HG02763 (cell line): ENCODE measurements around the gene PRKCI.
"Not testable (repeated sequence)": the region's sequence is repeated elsewhere in the genome, so short reads cannot be mapped to it uniquely, and the experiment has no call there.

ENCODE experiments used
- ATAC-seq: cut with Tn5 transposase; IDR thresholded peaks from one replicate; pipeline ENCODE4 v1.9.1; 2021; ENCODE audit warnings: mild to moderate bottlenecking, moderate library complexity; ENCODE audit not compliant: unreplicated experiment

Gene PRKCI

DNA sequence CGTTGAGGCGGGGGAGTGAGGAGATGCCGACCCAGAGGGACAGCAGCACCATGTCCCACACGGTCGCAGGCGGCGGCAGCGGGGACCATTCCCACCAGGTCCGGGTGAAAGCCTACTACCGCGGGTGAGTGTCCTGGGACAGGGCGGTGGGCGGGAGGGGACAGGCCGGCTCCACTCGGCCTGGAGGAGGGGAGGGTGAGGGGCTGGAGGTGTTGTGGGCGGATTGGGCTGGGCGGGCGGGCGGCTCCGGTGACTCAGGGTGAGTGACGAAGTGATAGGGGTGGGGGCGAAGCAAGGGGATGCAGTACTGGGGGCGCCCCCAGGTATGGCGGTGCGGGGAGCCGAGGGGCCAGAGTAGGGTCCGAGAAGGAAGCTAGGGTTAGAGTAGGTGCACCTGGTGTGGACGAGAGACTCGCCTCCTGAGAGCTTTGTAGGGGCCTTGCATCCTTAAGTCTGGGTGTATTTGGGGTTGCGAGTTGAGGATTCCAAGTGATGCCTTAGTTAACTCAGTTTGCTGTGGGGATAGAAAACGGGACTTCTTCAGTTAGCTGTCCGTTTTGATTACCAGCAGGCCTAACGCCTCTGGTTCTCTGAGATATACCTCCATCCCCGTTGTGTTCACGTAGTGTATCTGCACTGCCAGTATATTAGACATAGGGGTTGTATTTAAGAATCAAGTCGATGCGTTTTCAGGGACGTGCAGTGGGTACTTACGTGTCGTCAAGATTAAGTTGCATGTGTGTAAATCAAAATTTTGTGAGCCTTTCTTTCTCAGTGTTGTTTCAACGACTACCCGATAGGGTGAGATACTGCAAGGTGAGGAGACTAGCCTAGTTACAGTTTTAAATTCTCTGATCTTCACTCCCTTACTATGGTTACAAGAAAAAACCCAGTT is 670 bp downstream of the PRKCI start:
- ATAC-seq, result peak; percentile 14

- ATAC-seq, result no peak
Observed at GRCh38 chr3:170225166-170225565, 2.9 kb downstream of the PRKCI start.

DNA sequence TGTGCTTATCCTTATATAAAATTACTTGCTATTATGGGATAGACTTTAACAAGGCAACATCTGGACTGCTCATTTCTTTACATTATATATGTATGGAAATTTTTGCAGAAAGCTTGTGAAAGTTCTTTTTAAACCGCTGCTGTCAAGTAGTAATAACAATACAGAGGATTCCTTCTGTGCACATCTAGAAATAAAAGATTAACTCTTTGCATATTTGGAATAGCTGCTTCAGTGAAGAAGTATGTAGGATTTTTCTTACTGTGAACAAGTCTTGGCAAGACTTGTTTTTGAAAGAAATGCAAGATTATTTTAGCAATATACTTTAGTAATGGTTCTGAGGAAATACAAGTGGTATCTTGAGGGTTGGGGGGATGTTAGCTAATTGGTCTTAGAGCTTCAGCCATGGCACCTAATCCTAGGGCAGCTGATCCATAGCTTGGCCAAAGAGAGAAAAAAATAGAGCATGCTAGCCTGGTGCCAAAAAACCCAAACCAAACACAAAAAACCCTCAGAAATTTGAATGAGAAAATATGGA is 4.3 kb downstream of the PRKCI start:
- no peak for ATAC-seq

GRCh38 chr3:170228093-170228766 is 6.0 kb downstream of the PRKCI start:
- ATAC-seq, result no peak

DNA sequence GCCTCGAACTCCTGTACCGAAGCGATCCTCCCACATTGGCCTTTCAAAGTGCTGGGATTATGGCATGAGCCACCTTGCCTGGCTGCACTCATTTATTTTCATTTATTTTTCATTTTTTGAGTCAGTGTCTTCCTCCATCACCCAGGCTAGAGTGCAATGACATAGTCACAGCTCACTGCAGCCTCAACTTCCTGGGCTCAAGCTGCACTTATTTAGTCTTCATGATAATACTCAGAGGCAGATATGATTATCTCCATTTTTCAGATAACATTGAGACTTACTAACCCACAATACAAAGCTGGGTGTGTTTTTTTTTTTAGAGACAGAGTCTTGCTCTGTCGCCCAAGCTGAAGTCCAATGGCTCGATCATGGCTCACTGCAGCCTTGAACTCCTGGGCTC is 10.0 kb downstream of the PRKCI start:
- ATAC-seq, result no peak

- no peak for ATAC-seq
Observed at GRCh38 chr3:170233530-170233929, 11.3 kb downstream of the PRKCI start.

GRCh38 chr3:170240142-170240541 is 17.9 kb downstream of the PRKCI start:
- ATAC-seq, result no peak

DNA sequence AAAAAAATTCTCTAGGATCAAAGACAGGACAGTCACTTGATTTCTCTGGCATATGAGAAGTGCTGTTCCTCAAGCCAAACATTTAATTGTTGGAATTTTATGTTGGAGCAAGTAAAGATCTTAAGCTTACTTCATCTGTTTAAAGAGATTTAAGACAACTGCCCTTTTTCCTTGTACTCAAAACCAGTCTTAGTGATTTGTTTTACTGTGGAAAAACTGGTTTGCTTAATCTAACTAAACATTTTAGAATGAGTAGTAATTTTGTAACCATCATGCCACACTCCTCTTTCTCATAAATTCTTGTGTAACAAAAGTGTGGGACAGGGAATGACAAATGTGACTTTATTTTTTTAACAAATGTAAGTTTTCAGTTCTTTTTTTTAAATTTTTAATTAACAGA is 18.4 kb downstream of the PRKCI start:
- no peak for ATAC-seq

DNA sequence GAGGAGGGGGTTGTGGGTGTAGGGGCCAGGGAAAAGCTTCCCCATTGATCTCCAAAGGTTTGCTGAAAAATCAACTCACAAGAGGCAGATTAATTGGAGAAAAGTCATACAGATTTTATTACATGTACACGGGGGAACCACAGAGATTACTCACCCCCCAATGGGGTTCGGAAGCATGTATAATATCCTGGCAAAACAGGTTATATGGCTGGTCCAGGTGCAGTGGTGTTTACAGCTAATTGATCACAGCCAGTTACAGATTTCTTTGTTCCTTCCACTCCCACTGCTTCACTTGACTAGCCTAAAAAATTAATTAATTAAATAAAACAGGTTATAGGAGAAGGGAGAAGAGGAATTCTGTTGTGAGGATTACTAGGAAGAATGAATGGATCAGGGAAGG is 22.4 kb downstream of the PRKCI start:
- ATAC-seq, result no peak

DNA sequence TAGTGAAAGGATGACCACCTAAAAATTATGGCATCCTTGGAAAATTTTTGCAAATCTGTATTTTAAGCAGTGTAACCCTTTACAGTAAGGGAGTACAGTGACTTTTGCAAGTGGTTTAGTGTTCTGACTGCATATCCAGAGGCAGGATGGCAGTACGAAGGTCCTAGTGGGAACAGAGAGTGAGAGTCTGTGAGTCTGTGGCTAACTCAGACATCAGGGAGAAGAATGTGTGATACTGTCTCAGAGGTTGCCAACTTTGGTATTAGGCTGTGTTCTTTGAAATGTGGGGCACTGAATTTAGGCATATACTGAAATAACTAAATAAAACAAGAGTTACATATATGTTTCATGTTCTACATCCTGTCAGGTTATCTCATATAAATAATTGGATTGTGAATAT is 25.7 kb downstream of the PRKCI start:
- ATAC-seq, result peak; percentile 31

DNA sequence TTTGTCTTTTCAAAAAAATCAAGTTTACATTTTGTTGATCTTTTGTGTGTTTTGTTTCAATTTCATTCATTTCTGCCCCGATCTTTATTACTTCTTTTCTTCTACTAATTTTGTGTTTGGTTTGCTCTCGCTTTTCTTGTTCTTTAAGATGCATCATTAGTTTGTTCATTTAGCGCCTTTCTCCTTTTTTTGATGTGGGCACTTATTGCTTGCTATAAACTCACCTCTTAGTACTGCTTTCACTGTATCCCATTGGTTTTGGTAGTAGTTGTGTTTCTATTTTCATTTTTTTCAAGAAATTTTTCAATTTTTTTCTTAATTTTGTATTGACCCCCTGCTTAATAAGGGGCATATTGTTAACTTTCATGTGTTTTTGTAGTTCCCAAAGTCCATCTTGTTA is 34.4 kb downstream of the PRKCI start:
- ATAC-seq, result no peak

DNA sequence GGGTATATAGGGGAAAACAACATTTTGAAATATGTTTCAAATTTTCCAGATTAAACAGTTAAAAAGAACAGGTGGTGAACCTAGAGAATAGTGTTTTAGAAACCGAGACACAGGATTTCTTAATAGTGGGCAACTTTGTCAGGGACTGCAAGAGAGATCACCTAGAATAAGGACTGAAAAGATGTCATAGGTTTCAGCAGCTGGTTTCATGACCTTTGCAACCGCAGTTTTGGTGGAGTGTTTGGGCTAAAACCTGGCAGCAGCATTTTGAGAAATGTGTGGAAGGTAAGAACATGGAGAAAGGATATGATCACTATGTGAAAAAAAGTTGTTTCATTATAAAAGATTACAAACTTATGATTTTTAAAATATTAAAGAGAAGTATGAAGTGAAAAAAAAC is 34.9 kb downstream of the PRKCI start:
- peak; percentile 62 for ATAC-seq

DNA sequence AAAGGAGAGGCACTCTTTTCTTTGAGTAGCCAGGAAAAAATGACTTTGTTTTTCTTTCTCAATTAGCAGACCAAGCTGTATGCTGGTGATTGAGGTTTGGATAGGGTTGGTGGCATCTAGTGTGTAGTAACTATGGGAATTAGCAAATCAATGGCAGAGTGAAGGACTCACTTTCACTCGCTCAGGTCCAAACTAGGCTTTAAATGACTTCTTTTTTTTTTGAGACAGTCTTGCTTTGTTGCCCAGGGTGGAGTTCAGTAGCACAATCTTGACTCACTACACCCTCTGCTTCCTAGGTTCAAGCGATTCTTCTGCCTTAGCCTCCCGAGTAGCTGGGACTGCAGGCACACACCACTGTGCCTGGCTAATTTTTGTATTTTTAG is 35.9 kb downstream of the PRKCI start:
- ATAC-seq, result peak; percentile 7

GRCh38 chr3:170259907-170260306 is 37.7 kb downstream of the PRKCI start:
- no peak for ATAC-seq

- ATAC-seq, result no peak
Observed at GRCh38 chr3:170267793-170268192, 45.6 kb downstream of the PRKCI start.

GRCh38 chr3:170269673-170270254 is 47.5 kb downstream of the PRKCI start:
- not testable (repeated sequence) for ATAC-seq

DNA sequence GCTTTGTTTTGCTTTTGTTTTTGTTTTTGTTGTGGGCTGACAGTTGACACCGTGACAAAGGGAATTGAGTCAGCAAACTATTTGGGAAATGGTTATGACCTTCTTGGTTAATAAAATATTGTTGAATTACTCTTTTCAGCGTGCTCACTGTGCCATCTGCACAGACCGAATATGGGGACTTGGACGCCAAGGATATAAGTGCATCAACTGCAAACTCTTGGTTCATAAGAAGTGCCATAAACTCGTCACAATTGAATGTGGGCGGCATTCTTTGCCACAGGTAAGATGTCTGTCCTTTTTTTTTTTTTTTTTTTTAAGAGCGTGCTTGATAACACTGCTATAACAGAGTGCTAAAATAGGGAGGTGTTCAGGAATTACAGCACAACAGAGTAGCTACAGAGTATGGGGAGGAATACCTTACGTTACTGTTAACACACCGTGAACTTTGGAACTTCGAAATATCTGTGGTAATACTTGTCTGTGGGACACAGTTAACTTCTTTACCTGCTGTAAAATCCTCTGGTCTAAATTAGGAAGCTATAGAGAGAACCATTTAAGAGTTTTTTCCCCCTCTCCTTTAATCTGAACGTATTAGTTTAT is 48.2 kb downstream of the PRKCI start:
- no peak for ATAC-seq

DNA sequence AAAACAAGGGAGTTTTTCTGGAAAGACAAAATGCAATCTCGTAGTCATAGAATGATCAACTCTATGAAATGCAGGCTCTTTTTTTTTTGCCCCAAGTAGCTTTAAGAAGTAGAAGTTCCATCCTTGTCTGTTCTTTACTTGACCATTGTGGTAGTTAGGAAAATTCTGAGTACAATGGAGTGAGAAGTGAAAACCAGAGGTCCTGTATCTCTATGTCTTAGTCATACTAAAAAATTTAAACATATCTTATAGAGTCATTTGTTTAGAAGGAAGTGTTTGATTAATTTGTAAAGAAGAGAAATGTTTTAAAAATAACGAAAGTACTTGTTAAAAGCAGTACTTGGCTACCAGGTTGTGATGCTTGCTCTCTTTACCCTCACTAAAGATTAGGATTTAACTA is 52.4 kb downstream of the PRKCI start:
- ATAC-seq, result no peak

DNA sequence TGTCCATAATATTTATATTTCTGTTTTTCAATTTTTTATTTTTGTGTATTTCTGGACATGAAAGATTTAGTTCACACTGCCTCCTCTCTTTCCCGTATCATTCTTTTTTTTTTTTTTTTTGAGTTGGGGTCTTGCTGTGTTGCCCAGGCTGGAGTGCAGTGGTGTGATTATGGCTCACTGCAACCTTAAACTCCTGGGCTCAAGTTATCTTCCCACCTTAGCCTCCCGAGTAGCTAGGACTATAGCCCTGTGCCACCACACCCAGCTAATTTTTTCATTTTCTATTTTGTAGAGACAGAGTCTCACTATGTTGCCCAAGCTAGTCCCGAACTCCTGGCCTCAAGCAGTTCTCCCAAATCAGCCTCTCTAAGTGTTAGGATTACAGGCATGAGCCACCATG is 53.6 kb downstream of the PRKCI start:
- ATAC-seq, result no peak

DNA sequence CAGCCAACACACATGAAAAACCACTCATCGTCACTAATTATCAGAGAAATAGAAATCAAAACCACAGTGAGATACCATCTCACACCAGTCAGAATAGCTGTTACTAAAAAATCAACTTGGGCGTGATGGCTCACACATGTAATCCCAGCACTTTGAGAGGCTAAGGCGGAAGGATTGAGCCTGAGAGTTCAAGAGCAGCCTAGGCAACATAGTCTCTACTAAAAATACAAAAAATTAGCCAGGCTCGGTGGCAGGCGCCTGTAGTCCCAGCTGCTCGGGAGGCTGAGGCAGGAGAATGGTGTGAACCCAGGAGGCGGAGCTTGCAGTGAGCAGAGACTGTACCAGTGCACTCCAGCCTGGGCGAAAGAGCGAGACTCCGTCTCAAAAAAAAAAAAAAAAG is 55.1 kb downstream of the PRKCI start:
- not testable (repeated sequence) for ATAC-seq

- ATAC-seq, result no peak
Observed at GRCh38 chr3:170277833-170278580, 55.8 kb downstream of the PRKCI start.
